H9 (cell line): ENCODE measurements around the gene KLHL22. TPM values are rescaled to one million over a fixed set of nuclear protein-coding genes. Genes with fewer than 3 reads are reported as not detected.
"Not testable (repeated sequence)": the region's sequence is repeated elsewhere in the genome, so short reads cannot be mapped to it uniquely, and the experiment has no call there.

ENCODE experiments used
- DNase-seq: peaks from one replicate; pipeline ENCODE4 v3.0.0-alpha.2; 2017
- H2AFZ ChIP-seq: one replicate; pipeline ENCODE4 v1.6.1; 2013; ENCODE audit warnings: mild to moderate bottlenecking, low read length, control low read depth, moderate library complexity
- H2AK5ac ChIP-seq: 2 replicates; pipeline ENCODE4 v1.6.1; 2013; ENCODE audit warnings: low read length, control low read depth, mixed read lengths; ENCODE audit not compliant: insufficient read length
- H2BK120ac ChIP-seq: one replicate; pipeline ENCODE4 v1.6.1; 2013; ENCODE audit warnings: low read depth, mild to moderate bottlenecking, low read length, control low read depth, inconsistent platforms; ENCODE audit not compliant: poor library complexity, severe bottlenecking
- H2BK12ac ChIP-seq: 2 replicates; pipeline ENCODE4 v1.6.1; 2013; ENCODE audit warnings: low read length, control low read depth, mixed read lengths, low read depth; ENCODE audit not compliant: insufficient read length
- H2BK15ac ChIP-seq: 2 replicates; pipeline ENCODE4 v1.6.1; 2013; ENCODE audit warnings: low read depth, low read length, control low read depth
- H2BK20ac ChIP-seq: one replicate; pipeline ENCODE4 v1.6.1; 2013; ENCODE audit warnings: low read depth, mild to moderate bottlenecking, low read length, control low read depth, inconsistent platforms; ENCODE audit not compliant: poor library complexity, severe bottlenecking
- H2BK5ac ChIP-seq: 2 replicates; pipeline ENCODE4 v1.6.1; 2013; ENCODE audit warnings: low read length, control low read depth, mixed read lengths; ENCODE audit not compliant: insufficient read length
- H3K14ac ChIP-seq: 2 replicates; pipeline ENCODE4 v1.6.1; 2013; ENCODE audit warnings: low read length, control low read depth; ENCODE audit not compliant: insufficient read depth
- H3K18ac ChIP-seq: 2 replicates; pipeline ENCODE4 v1.6.1; 2013; ENCODE audit warnings: low read depth, mild to moderate bottlenecking, mixed read lengths, low read length, control low read depth; ENCODE audit not compliant: insufficient read length
- H3K23ac ChIP-seq: 2 replicates; pipeline ENCODE4 v1.6.1; 2013; ENCODE audit warnings: low read length, control low read depth, mixed read lengths, low read depth; ENCODE audit not compliant: insufficient read length
- H3K23me2 ChIP-seq: 2 replicates; pipeline ENCODE4 v1.6.1; 2013; ENCODE audit warnings: low read depth, mild to moderate bottlenecking, mixed read lengths, low read length, control low read depth; ENCODE audit not compliant: insufficient read length, poor library complexity, severe bottlenecking
- H3K27ac ChIP-seq: 2 replicates; pipeline ENCODE4 v1.5.1; 2013; ENCODE audit warnings: low read length, control low read depth, mixed read lengths, low read depth; ENCODE audit not compliant: insufficient read length
- H3K27me3 ChIP-seq: 2 replicates; pipeline ENCODE4 v1.6.1; 2013; ENCODE audit warnings: low read length, control low read depth, inconsistent platforms; ENCODE audit not compliant: insufficient read depth
- H3K4ac ChIP-seq: 2 replicates; pipeline ENCODE4 v1.6.1; 2013; ENCODE audit warnings: low read depth, mild to moderate bottlenecking, control low read depth, inconsistent platforms, low read length, moderate library complexity
- H3K4me1 ChIP-seq: 2 replicates; pipeline ENCODE4 v1.6.1; 2013; ENCODE audit warnings: low read length, control low read depth, inconsistent platforms; ENCODE audit not compliant: insufficient read depth
- H3K4me2 ChIP-seq: 2 replicates; pipeline ENCODE4 v1.6.1; 2013; ENCODE audit warnings: low read length, control low read depth, mixed read lengths; ENCODE audit not compliant: insufficient read length, insufficient read depth
- H3K56ac ChIP-seq: 2 replicates; pipeline ENCODE4 v1.6.1; 2013; ENCODE audit warnings: low read depth, mild to moderate bottlenecking, mixed read lengths, low read length, control low read depth; ENCODE audit not compliant: insufficient read length
- H3K79me1 ChIP-seq: 2 replicates; pipeline ENCODE4 v1.6.1; 2013; ENCODE audit warnings: low read depth, mild to moderate bottlenecking, moderate library complexity, low read length, control low read depth, inconsistent platforms; ENCODE audit not compliant: insufficient read depth, poor library complexity, severe bottlenecking
- H3K79me2 ChIP-seq: 2 replicates; pipeline ENCODE4 v1.6.1; 2013; ENCODE audit warnings: low read length, control low read depth, inconsistent platforms; ENCODE audit not compliant: insufficient read depth
- H3K9ac ChIP-seq: 2 replicates; pipeline ENCODE4 v1.6.1; 2013; ENCODE audit warnings: low read length, control low read depth, mixed read lengths; ENCODE audit not compliant: insufficient read length; ENCODE audit errors: extremely low read depth
- H3K9me3 ChIP-seq: one replicate; pipeline ENCODE4 v1.6.1; 2013; ENCODE audit warnings: low read depth, low read length, inconsistent platforms; ENCODE audit not compliant: control insufficient read depth
- H3T11ph ChIP-seq: one replicate; pipeline ENCODE4 v1.6.1; 2013; ENCODE audit warnings: mild to moderate bottlenecking, low read length, control low read depth, inconsistent platforms
- H4K20me1 ChIP-seq: one replicate; pipeline ENCODE4 v1.6.1; 2013; ENCODE audit not compliant: control insufficient read depth, insufficient read length, insufficient read depth
- H4K5ac ChIP-seq: 2 replicates; pipeline ENCODE4 v1.6.1; 2013; ENCODE audit warnings: low read depth, mild to moderate bottlenecking, mixed read lengths, low read length, control low read depth; ENCODE audit not compliant: insufficient read length
- H4K8ac ChIP-seq: replicated peaks from 2 replicates; pipeline ENCODE4 v1.6.1; 2013; ENCODE audit warnings: low read length, control low read depth, mixed read lengths, low read depth; ENCODE audit not compliant: insufficient read length
- H4K91ac ChIP-seq: 2 replicates; pipeline ENCODE4 v1.6.1; 2013; ENCODE audit warnings: low read depth, mild to moderate bottlenecking, moderate library complexity, mixed read lengths, low read length, control low read depth; ENCODE audit not compliant: insufficient read length
- H3K27ac Mint-ChIP-seq, 3 experiments: 2 replicates in 2 of 3; 3 replicates in 1 of 3; pipeline ENCODE4 v1.8.0; 2020 to 2021; ENCODE audit warnings: mixed read lengths in 3 of 3, mild to moderate bottlenecking in 1 of 3, moderate library complexity in 1 of 3
- H3K27me3 Mint-ChIP-seq: 2 replicates; pipeline ENCODE4 v1.8.0; 2021; ENCODE audit warnings: low read depth, mild to moderate bottlenecking, moderate library complexity, mixed read lengths
- H3K36me3 Mint-ChIP-seq, 3 experiments: 2 replicates in 2 of 3; 3 replicates in 1 of 3; pipeline ENCODE4 v1.8.0; 2020 to 2021; ENCODE audit warnings: low read depth in 3 of 3, mixed read lengths in 3 of 3; ENCODE audit not compliant: insufficient read depth in 1 of 3
- H3K4me1 Mint-ChIP-seq, 2 experiments: 2 replicates each; pipeline ENCODE4 v1.8.0; 2020; ENCODE audit warnings: mixed read lengths in 2 of 2
- H3K4me3 Mint-ChIP-seq, 2 experiments: 2 replicates in 1 of 2; 3 replicates in 1 of 2; pipeline ENCODE4 v1.8.0; 2020 to 2021; ENCODE audit warnings: mild to moderate bottlenecking in 2 of 2, mixed read lengths in 2 of 2, moderate library complexity in 1 of 2
- H3K9me3 Mint-ChIP-seq, 2 experiments: 2 replicates in 1 of 2; 3 replicates in 1 of 2; pipeline ENCODE4 v1.8.0; 2020; ENCODE audit warnings: mild to moderate bottlenecking in 2 of 2, mixed read lengths in 2 of 2, moderate library complexity in 1 of 2
- WGBS: extraction: QIAGEN DNeasy Blood & Tissue Kit; methylation state at CpG from one replicate; pipeline ENCODE4 v1.1.7; 2013; ENCODE audit warnings: missing lambda C conversion rate, low lambda C conversion rate, mixed read lengths; ENCODE audit not compliant: insufficient read length; ENCODE audit errors: extremely low coverage; 5-methylcytosine and 5-hydroxymethylcytosine counted together
- total RNA-seq: library from RNA; stranded (reverse); gene quantifications from 2 replicates; pipeline ENCODE4 v1.2.1, GENCODE V29; 2021
- TF ChIP-seq, protein P1 (sequence below): fragments of 200-600 bp; sonication (generic); conservative IDR thresholded peaks from 3 replicates; pipeline ENCODE4 v1.8.0; 2021; ENCODE audit warnings: antibody characterized with exemption, mild to moderate bottlenecking

Gene KLHL22
- total RNA-seq, 1 experiment from 2014 or later: 11.9 TPM

DNA sequence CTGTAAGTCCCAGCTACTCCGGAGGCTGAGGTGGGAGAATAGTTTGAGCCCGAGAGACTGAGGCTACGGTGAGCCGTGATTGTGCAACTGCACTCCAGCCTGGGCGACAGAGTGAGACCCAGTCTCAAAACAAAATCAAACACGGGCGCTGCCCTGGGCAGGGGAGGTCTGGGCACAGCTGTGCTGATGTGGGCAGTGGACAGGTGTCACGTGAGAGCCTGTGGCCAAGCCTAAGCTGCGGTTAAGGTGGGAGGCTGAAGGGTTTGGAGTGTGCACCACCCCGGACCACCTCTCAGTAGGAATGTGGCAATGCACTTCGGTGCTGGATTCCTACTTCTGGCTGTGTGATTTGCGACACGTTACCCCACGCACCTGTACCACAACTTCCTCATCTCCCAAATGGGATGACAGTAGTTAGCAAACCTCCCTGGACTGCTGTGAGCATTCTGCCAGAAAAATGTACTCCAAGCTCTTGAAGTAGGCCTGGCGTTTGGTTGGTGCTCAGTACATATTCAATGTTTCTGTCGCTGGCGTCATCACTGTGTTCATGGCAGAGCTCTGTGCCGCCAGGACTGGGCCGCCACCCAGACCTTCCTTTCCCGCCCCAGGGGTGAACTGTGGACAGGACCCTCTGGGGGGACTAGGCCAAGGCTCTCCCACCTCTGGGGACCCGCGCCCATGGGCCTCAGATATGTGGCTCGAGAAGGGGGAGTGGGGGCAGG is 102.5 kb downstream of the KLHL22 start:
- Mint-ChIP-seq H3K27ac (no peak overlapping the region; a peak in 1 of 7 replicates), H3K36me3 (peaks cover 5 to 20% (median 11%) of the 10 kb centered on the region in 3 experiments; a peak in 6 of 7 replicates), H3K4me3 (peak overlapping the region; percentile 84 to 94), H3K27me3 (peaks cover 8% of the 10 kb centered on the region), H3K9me3 (no peaks in the 10 kb centered on the region), H3K4me1 (peaks cover 20 to 22% of the 10 kb centered on the region in 2 experiments)
- H3K4ac ChIP-seq: no peak overlapping the region
- H2AFZ ChIP-seq: no peak overlapping the region
- H3K9me3 ChIP-seq: no peaks in the 10 kb centered on the region
- H3K79me1 ChIP-seq: no peaks in the 10 kb centered on the region
- peaks cover 8% of the 10 kb centered on the region; the same call in 1 of the 2 replicates for H3K4me1 ChIP-seq
- H4K91ac ChIP-seq: no peak overlapping the region
- H3K9ac ChIP-seq: no peak overlapping the region
- no peak overlapping the region for H2BK20ac ChIP-seq
- H3K27ac ChIP-seq: no peak overlapping the region
- H3K27me3 ChIP-seq: no peaks in the 10 kb centered on the region
- no peak overlapping the region for H3K18ac ChIP-seq
- no peak overlapping the region for H3K23ac ChIP-seq
- H3K23me2 ChIP-seq: peaks cover 4% of the 10 kb centered on the region
- peak overlapping the region; percentile 60 for H3K4me2 ChIP-seq
- no peak overlapping the region for H2BK120ac ChIP-seq
- H2BK15ac ChIP-seq: no peak overlapping the region
- H4K8ac ChIP-seq: no peak overlapping the region
- no peaks in the 10 kb centered on the region for H4K20me1 ChIP-seq
- no peak overlapping the region for H2BK12ac ChIP-seq
- no peak overlapping the region for H3T11ph ChIP-seq
- H2BK5ac ChIP-seq: no peak overlapping the region
- H2AK5ac ChIP-seq: no peak overlapping the region
- H3K79me2 ChIP-seq: peaks cover 7% of the 10 kb centered on the region; the same call in 1 of the 2 replicates
- WGBS: no CpG with 5 or more reads among the region's 23 CpGs
- no peak overlapping the region for H3K56ac ChIP-seq
- no peak overlapping the region for H4K5ac ChIP-seq
- DNase-seq: no peak
- no peak overlapping the region for H3K14ac ChIP-seq
- TF ChIP-seq, protein P1, sequence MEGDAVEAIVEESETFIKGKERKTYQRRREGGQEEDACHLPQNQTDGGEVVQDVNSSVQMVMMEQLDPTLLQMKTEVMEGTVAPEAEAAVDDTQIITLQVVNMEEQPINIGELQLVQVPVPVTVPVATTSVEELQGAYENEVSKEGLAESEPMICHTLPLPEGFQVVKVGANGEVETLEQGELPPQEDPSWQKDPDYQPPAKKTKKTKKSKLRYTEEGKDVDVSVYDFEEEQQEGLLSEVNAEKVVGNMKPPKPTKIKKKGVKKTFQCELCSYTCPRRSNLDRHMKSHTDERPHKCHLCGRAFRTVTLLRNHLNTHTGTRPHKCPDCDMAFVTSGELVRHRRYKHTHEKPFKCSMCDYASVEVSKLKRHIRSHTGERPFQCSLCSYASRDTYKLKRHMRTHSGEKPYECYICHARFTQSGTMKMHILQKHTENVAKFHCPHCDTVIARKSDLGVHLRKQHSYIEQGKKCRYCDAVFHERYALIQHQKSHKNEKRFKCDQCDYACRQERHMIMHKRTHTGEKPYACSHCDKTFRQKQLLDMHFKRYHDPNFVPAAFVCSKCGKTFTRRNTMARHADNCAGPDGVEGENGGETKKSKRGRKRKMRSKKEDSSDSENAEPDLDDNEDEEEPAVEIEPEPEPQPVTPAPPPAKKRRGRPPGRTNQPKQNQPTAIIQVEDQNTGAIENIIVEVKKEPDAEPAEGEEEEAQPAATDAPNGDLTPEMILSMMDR: no peak

DNA sequence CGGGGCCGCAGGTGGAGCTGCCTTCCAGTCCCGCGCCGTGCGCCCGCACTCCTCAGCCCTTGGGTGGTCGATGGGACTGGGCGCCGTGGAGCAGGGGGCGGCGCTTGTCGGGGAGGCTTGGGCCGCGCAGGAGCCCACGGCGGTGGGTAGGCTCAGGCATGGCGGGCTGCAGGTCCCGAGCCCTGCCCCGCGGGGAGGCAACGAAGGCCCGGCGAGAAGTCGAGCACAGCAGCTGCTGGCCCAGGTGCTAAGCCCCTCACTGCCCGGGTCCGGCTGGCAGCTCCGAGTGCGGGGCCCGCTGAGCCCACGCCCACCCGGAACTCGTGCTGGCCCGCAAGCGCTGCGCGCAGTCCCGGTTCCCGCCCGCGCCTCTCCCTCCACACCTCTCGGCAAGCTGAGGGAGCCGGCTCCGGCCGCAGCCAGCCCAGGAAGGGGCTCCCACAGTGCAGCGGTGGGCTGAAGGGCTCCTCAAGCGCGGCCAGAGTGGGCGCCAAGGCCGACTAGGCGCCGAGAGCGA is 103.2 kb downstream of the KLHL22 start:
- H2BK15ac ChIP-seq, H3K9me3 ChIP-seq, H3K9ac ChIP-seq, H3K56ac ChIP-seq, H2BK120ac ChIP-seq, H3K27ac Mint-ChIP-seq, H4K91ac ChIP-seq, H3K4me1 ChIP-seq, H3K27me3 ChIP-seq, H3K27ac ChIP-seq, H3T11ph ChIP-seq, H3K14ac ChIP-seq, H3K4me2 ChIP-seq, H2BK20ac ChIP-seq, H4K5ac ChIP-seq, H4K8ac ChIP-seq, H3K23ac ChIP-seq, H3K9me3 Mint-ChIP-seq, H2AK5ac ChIP-seq, H3K18ac ChIP-seq, H3K4me3 Mint-ChIP-seq, H3K79me1 ChIP-seq, H3K4ac ChIP-seq, H2AFZ ChIP-seq, H4K20me1 ChIP-seq, H3K23me2 ChIP-seq, DNase-seq, H3K79me2 ChIP-seq, H2BK12ac ChIP-seq, H3K27me3 Mint-ChIP-seq, H2BK5ac ChIP-seq: not testable (repeated sequence)
- WGBS: no CpG with 5 or more reads among the region's 53 CpGs
- Mint-ChIP-seq H3K4me1 (peaks cover 20 to 22% of the 10 kb centered on the region in 2 experiments), H3K36me3 (peaks cover 3 to 18% (median 8%) of the 10 kb centered on the region in 3 experiments; a peak in 6 of 7 replicates)
